ENCODE results near the gene TLCD5. TPM values are rescaled to one million over a fixed set of nuclear protein-coding genes. Genes with fewer than 3 reads are reported as not detected.

The TLCD5 gene
- total RNA-seq (2014; rRNA removed; shearing (Covaris generic); ENCODE audit: low replicate concordance): 6.9 and 10.3 TPM in 2 replicates

GRCh38 chr11:120324932-120325810 is at the start of gene TLCD5:
Gene TLCD5, plus strand, starts transcription at chr11:120325299. Its CDS starts 2,143 bp downstream, at chr11:120327442.
- DNase-seq (ENCODE audit: low read depth): peak; percentile 68
- in situ Hi-C loops (cut with HindIII; ENCODE audit: low pct_unique_long_range_greater_than_20kb, low sequenced_read_pairs): no loop called here

- in situ Hi-C loops (cut with HindIII; ENCODE audit: low pct_unique_long_range_greater_than_20kb, low sequenced_read_pairs): no loop called here
- no peak for DNase-seq (ENCODE audit: low read depth)
Measured at GRCh38 chr11:120279502-120279901, 45.6 kb upstream of the TLCD5 start.

- DNase-seq (ENCODE audit: low read depth): no peak
Measured at GRCh38 chr11:120280600-120281051, 44.5 kb upstream of the TLCD5 start.

GRCh38 chr11:120281143-120281795 is 43.8 kb upstream of the TLCD5 start:
- no peak for DNase-seq (ENCODE audit: low read depth)
- in situ Hi-C loops (cut with HindIII; ENCODE audit: low pct_unique_long_range_greater_than_20kb, low sequenced_read_pairs): no loop called here

More at GRCh38 chr11:120280600-120281051, 44.5 kb upstream of the TLCD5 start:
- in situ Hi-C loops (cut with HindIII; ENCODE audit: low pct_unique_long_range_greater_than_20kb, low sequenced_read_pairs): no loop called here

- in situ Hi-C loops (cut with HindIII; ENCODE audit: low pct_unique_long_range_greater_than_20kb, low sequenced_read_pairs): no loop called here
- DNase-seq (ENCODE audit: low read depth): no peak
Measured at GRCh38 chr11:120283124-120283523, 42.0 kb upstream of the TLCD5 start.

- in situ Hi-C loops (cut with HindIII; ENCODE audit: low pct_unique_long_range_greater_than_20kb, low sequenced_read_pairs): no loop called here
- no peak for DNase-seq (ENCODE audit: low read depth)
Measured at GRCh38 chr11:120284272-120284671, 40.8 kb upstream of the TLCD5 start.

- DNase-seq (ENCODE audit: low read depth): no peak
- in situ Hi-C loops (cut with HindIII; ENCODE audit: low pct_unique_long_range_greater_than_20kb, low sequenced_read_pairs): no loop called here
Measured at GRCh38 chr11:120285256-120285655, 39.8 kb upstream of the TLCD5 start.

GRCh38 chr11:120288021-120288420 is 37.1 kb upstream of the TLCD5 start:
- in situ Hi-C loops (cut with HindIII; ENCODE audit: low pct_unique_long_range_greater_than_20kb, low sequenced_read_pairs): no loop called here
- no peak for DNase-seq (ENCODE audit: low read depth)

- in situ Hi-C loops (cut with HindIII; ENCODE audit: low pct_unique_long_range_greater_than_20kb, low sequenced_read_pairs): no loop called here
Measured at GRCh38 chr11:120289426-120289825, 35.7 kb upstream of the TLCD5 start.

GRCh38 chr11:120290956-120291355 is 34.1 kb upstream of the TLCD5 start:
- DNase-seq (ENCODE audit: low read depth): no peak
- in situ Hi-C loops (cut with HindIII; ENCODE audit: low pct_unique_long_range_greater_than_20kb, low sequenced_read_pairs): no loop called here

More at GRCh38 chr11:120289426-120289825, 35.7 kb upstream of the TLCD5 start:
- no peak for DNase-seq (ENCODE audit: low read depth)

- in situ Hi-C loops (cut with HindIII; ENCODE audit: low pct_unique_long_range_greater_than_20kb, low sequenced_read_pairs): no loop called here
- DNase-seq (ENCODE audit: low read depth): no peak
Measured at GRCh38 chr11:120293038-120293800, 31.9 kb upstream of the TLCD5 start.

- in situ Hi-C loops (cut with HindIII; ENCODE audit: low pct_unique_long_range_greater_than_20kb, low sequenced_read_pairs): no loop called here
- no peak for DNase-seq (ENCODE audit: low read depth)
Measured at GRCh38 chr11:120294096-120294495, 31.0 kb upstream of the TLCD5 start.

GRCh38 chr11:120295099-120295498 is 30.0 kb upstream of the TLCD5 start:
- in situ Hi-C loops (cut with HindIII; ENCODE audit: low pct_unique_long_range_greater_than_20kb, low sequenced_read_pairs): no loop called here
- no peak for DNase-seq (ENCODE audit: low read depth)

GRCh38 chr11:120296554-120296953 is 28.5 kb upstream of the TLCD5 start:
- in situ Hi-C loops (cut with HindIII; ENCODE audit: low pct_unique_long_range_greater_than_20kb, low sequenced_read_pairs): no loop called here
- no peak for DNase-seq (ENCODE audit: low read depth)

GRCh38 chr11:120298461-120298860 is 26.6 kb upstream of the TLCD5 start:
- in situ Hi-C loops (cut with HindIII; ENCODE audit: low pct_unique_long_range_greater_than_20kb, low sequenced_read_pairs): no loop called here
- DNase-seq (ENCODE audit: low read depth): no peak

- in situ Hi-C loops (cut with HindIII; ENCODE audit: low pct_unique_long_range_greater_than_20kb, low sequenced_read_pairs): no loop called here
- no peak for DNase-seq (ENCODE audit: low read depth)
Measured at GRCh38 chr11:120302001-120302805, 22.9 kb upstream of the TLCD5 start.

GRCh38 chr11:120303004-120303637 is 22.0 kb upstream of the TLCD5 start:
- no peak for DNase-seq (ENCODE audit: low read depth)
- in situ Hi-C loops (cut with HindIII; ENCODE audit: low pct_unique_long_range_greater_than_20kb, low sequenced_read_pairs): no loop called here

All from Caki2 (cell line).